T-helper 9 cell (primary cell): Measurements from ENCODE around the gene NOCT.
"Not testable (repeated sequence)": the region's sequence is repeated elsewhere in the genome, so short reads cannot be mapped to it uniquely, and the experiment has no call there.

Source experiments
- DNase-seq: peaks from one replicate; pipeline ENCODE4 v3.0.0-alpha.2; 2020

The NOCT gene

GRCh38 chr4:139053909-139054308 is 38.3 kb downstream of the NOCT start:
- DNase-seq = no peak

GRCh38 chr4:139054791-139055505 is 39.4 kb downstream of the NOCT start:
- no peak for DNase-seq

- DNase-seq = not testable (repeated sequence)
These were observed 43.4 kb downstream of the NOCT start for GRCh38 chr4:139059026-139059425.

- DNase-seq = no peak
These were observed 45.0 kb downstream of the NOCT start for GRCh38 chr4:139060591-139060990.

GRCh38 chr4:139076016-139076744 is 60.6 kb downstream of the NOCT start:
- no peak for DNase-seq

- no peak for DNase-seq
These were observed 62.2 kb downstream of the NOCT start for GRCh38 chr4:139077567-139078355.

GRCh38 chr4:139078926-139079325 is 63.3 kb downstream of the NOCT start:
- DNase-seq = no peak

GRCh38 chr4:139082750-139083606 is 67.4 kb downstream of the NOCT start:
- DNase-seq = peak; percentile 83

GRCh38 chr4:139083607-139083955 is 68.0 kb downstream of the NOCT start:
- DNase-seq = peak; percentile 52

- DNase-seq = peak; percentile 74
These were observed 68.6 kb downstream of the NOCT start for GRCh38 chr4:139083956-139084803.

GRCh38 chr4:139084804-139085093 is 69.2 kb downstream of the NOCT start:
- no peak for DNase-seq

- DNase-seq = no peak
These were observed 69.6 kb downstream of the NOCT start for GRCh38 chr4:139085141-139085540.

- no peak for DNase-seq
These were observed 76.7 kb downstream of the NOCT start for GRCh38 chr4:139092271-139092670.
